Fibroblast of skin of left quadriceps (primary cell): ENCODE data around the gene UBASH3A.

ENCODE experiments used
- DNase-seq, 2 experiments: peaks; one replicate each; pipeline ENCODE4 v3.0.0-alpha.2; 2013; ENCODE audit warnings: low read depth in 2 of 2

UBASH3A gene

GRCh38 chr21:42411197-42411869 lies 7.6 kb downstream of the UBASH3A start:
- DNase-seq: no peak

GRCh38 chr21:42411891-42412635 lies 8.4 kb downstream of the UBASH3A start:
- DNase-seq: no peak

GRCh38 chr21:42412636-42412933 lies 8.9 kb downstream of the UBASH3A start:
- DNase-seq: no peak

GRCh38 chr21:42413093-42413492 lies 9.4 kb downstream of the UBASH3A start:
- no peak for DNase-seq

- DNase-seq: no peak
Observed at GRCh38 chr21:42413500-42413899, 9.8 kb downstream of the UBASH3A start.

GRCh38 chr21:42414066-42414465 lies 10.4 kb downstream of the UBASH3A start:
- DNase-seq: no peak

GRCh38 chr21:42414553-42414927 lies 10.8 kb downstream of the UBASH3A start:
- no peak for DNase-seq

- DNase-seq: no peak
Observed at GRCh38 chr21:42414928-42415769, 11.4 kb downstream of the UBASH3A start.

GRCh38 chr21:42417533-42417932 lies 13.8 kb downstream of the UBASH3A start:
- no peak for DNase-seq

- no peak for DNase-seq
Observed at GRCh38 chr21:42418886-42419285, 15.2 kb downstream of the UBASH3A start.

GRCh38 chr21:42419845-42420244 lies 16.1 kb downstream of the UBASH3A start:
- no peak for DNase-seq

- no peak for DNase-seq
Observed at GRCh38 chr21:42421018-42421793, 17.5 kb downstream of the UBASH3A start.

- DNase-seq: no peak
Observed at GRCh38 chr21:42423197-42423675, 19.5 kb downstream of the UBASH3A start.

GRCh38 chr21:42423685-42424084 lies 20.0 kb downstream of the UBASH3A start:
- no peak for DNase-seq

GRCh38 chr21:42424914-42425541 lies 21.3 kb downstream of the UBASH3A start:
- DNase-seq: no peak

GRCh38 chr21:42425591-42425990 lies 21.9 kb downstream of the UBASH3A start:
- DNase-seq: no peak

- no peak for DNase-seq
Observed at GRCh38 chr21:42426424-42426823, 22.7 kb downstream of the UBASH3A start.

GRCh38 chr21:42426876-42427480 lies 23.3 kb downstream of the UBASH3A start:
- no peak for DNase-seq

GRCh38 chr21:42427809-42428419 lies 24.2 kb downstream of the UBASH3A start:
- DNase-seq: no peak

GRCh38 chr21:42429021-42429420 lies 25.3 kb downstream of the UBASH3A start:
- no peak for DNase-seq
